Loucy (cell line): Measurements from ENCODE around the gene CDH13.
A peak's percentile ranks its signal among the peaks of the same experiment; 100 is the strongest.

Experiments
- H2AFZ ChIP-seq: fragments of 200-600 bp; sonication (generic); 2 replicates; pipeline ENCODE4 v1.6.0; 2016; ENCODE audit warnings: antibody characterized with exemption, mild to moderate bottlenecking, low read length, moderate library complexity
- H3F3A ChIP-seq: fragments of 200-600 bp; 2 replicates; pipeline ENCODE4 v1.6.0; 2016; ENCODE audit warnings: antibody characterized with exemption, low read depth, mild to moderate bottlenecking
- H3K27me3 ChIP-seq: fragments of 200-600 bp; sonication (generic); 2 replicates; pipeline ENCODE4 v1.6.1; 2014; ENCODE audit warnings: low read length, mild to moderate bottlenecking; ENCODE audit not compliant: insufficient read depth, poor library complexity, severe bottlenecking
- H3K36me3 ChIP-seq: fragments of 200-600 bp; sonication (generic); 2 replicates; pipeline ENCODE4 v1.6.1; 2016; ENCODE audit warnings: low read length; ENCODE audit not compliant: insufficient read depth
- H3K4me1 ChIP-seq: fragments of 200-600 bp; sonication (generic); 2 replicates; pipeline ENCODE4 v1.5.1; 2014; ENCODE audit warnings: low read length, mild to moderate bottlenecking; ENCODE audit not compliant: insufficient read depth, poor library complexity, severe bottlenecking
- H3K4me2 ChIP-seq: fragments of 200-600 bp; sonication (generic); 2 replicates; pipeline ENCODE4 v1.6.0; 2014; ENCODE audit warnings: antibody characterized with exemption, low read length, low read depth, mild to moderate bottlenecking; ENCODE audit not compliant: poor library complexity, severe bottlenecking
- H3K4me3 ChIP-seq: fragments of 200-600 bp; sonication (generic); 2 replicates; pipeline ENCODE4 v1.5.1; 2014; ENCODE audit warnings: low read length, mild to moderate bottlenecking, mixed read lengths; ENCODE audit not compliant: poor library complexity, severe bottlenecking
- H3K79me2 ChIP-seq: fragments of 200-600 bp; sonication (generic); 2 replicates; pipeline ENCODE4 v1.6.1; 2014; ENCODE audit warnings: low read length; ENCODE audit not compliant: insufficient read depth
- H3K9ac ChIP-seq: fragments of 200-600 bp; sonication (generic); 2 replicates; pipeline ENCODE4 v1.6.0; 2014; ENCODE audit warnings: mild to moderate bottlenecking, low read depth, low read length, moderate library complexity; ENCODE audit not compliant: poor library complexity, severe bottlenecking
- H3K9me2 ChIP-seq: fragments of 200-600 bp; sonication (generic); replicated peaks from 2 replicates; pipeline ENCODE4 v1.6.1; 2016; ENCODE audit warnings: low read depth, low read length, mixed read lengths
- H3K9me3 ChIP-seq: fragments of 200-600 bp; sonication (generic); 2 replicates; pipeline ENCODE4 v1.6.1; 2014; ENCODE audit warnings: mild to moderate bottlenecking, antibody characterized with exemption, low read length, low read depth; ENCODE audit not compliant: insufficient read depth
- H4K20me1 ChIP-seq: fragments of 200-600 bp; sonication (generic); 2 replicates; pipeline ENCODE4 v1.6.0; 2014; ENCODE audit warnings: antibody characterized with exemption, low read length, mild to moderate bottlenecking; ENCODE audit not compliant: insufficient read depth, poor library complexity, severe bottlenecking
- EZH2phosphoT487 ChIP-seq: fragments of 200-600 bp; IDR thresholded peaks from 2 replicates; pipeline ENCODE4 v1.6.1; 2018; ENCODE audit warnings: antibody characterized with exemption, mild to moderate bottlenecking, moderate library complexity, borderline replicate concordance
- TF ChIP-seq, protein P1 (sequence below): fragments of 200-600 bp; sonication (generic); conservative IDR thresholded peaks from 2 replicates; pipeline ENCODE4 v1.5.1; 2014; ENCODE audit warnings: mild to moderate bottlenecking, antibody characterized with exemption, low read length

The CDH13 gene

GRCh38 chr16:83807710-83808572, 1181.2 kb downstream of the CDH13 start, which contains the start of gene HSBP1:
HSBP1 (plus strand) TSS chr16:83807978; CDS start chr16:83808077, 99 bp downstream.
- peak within 1 kb of the TSS; percentile 84 for H2AFZ ChIP-seq
- H4K20me1 ChIP-seq, result peaks cover 31% of the 10 kb centered on the region
- peak within 1 kb of the TSS; percentile 94 for H3K4me2 ChIP-seq
- no peaks in the 10 kb centered on the region for H3K9me2 ChIP-seq
- peak within 1 kb of the TSS; percentile 92 for H3K9ac ChIP-seq
- H3K36me3 ChIP-seq, result peaks cover 6% of the 10 kb centered on the region; the same call in 1 of the 2 replicates
- no peaks in the 10 kb centered on the region for H3K27me3 ChIP-seq
- no peaks in the 10 kb centered on the region for H3K9me3 ChIP-seq
- H3K4me1 ChIP-seq, result peaks cover 23% of the 10 kb centered on the region
- H3F3A ChIP-seq, result no peaks in the 10 kb centered on the region
- H3K4me3 ChIP-seq, result peak within 1 kb of the TSS; percentile 97
- H3K79me2 ChIP-seq, result peaks cover 42% of the 10 kb centered on the region
- no peak for TF ChIP-seq EZH2phosphoT487
- TF ChIP-seq, protein P1, sequence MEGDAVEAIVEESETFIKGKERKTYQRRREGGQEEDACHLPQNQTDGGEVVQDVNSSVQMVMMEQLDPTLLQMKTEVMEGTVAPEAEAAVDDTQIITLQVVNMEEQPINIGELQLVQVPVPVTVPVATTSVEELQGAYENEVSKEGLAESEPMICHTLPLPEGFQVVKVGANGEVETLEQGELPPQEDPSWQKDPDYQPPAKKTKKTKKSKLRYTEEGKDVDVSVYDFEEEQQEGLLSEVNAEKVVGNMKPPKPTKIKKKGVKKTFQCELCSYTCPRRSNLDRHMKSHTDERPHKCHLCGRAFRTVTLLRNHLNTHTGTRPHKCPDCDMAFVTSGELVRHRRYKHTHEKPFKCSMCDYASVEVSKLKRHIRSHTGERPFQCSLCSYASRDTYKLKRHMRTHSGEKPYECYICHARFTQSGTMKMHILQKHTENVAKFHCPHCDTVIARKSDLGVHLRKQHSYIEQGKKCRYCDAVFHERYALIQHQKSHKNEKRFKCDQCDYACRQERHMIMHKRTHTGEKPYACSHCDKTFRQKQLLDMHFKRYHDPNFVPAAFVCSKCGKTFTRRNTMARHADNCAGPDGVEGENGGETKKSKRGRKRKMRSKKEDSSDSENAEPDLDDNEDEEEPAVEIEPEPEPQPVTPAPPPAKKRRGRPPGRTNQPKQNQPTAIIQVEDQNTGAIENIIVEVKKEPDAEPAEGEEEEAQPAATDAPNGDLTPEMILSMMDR, result no peak

- Histone ChIP-seq H3K36me3 (peaks cover 6% of the 10 kb centered on the region; the same call in 1 of the 2 replicates), H3K4me1 (peaks cover 23% of the 10 kb centered on the region), H2AFZ (peak overlapping the region; percentile 84), H4K20me1 (peaks cover 31% of the 10 kb centered on the region), H3K4me3 (peak overlapping the region; percentile 97), H3K79me2 (peaks cover 42% of the 10 kb centered on the region), H3K4me2 (peak overlapping the region; percentile 94), H3K9me2 (no peaks in the 10 kb centered on the region), H3K27me3 (no peaks in the 10 kb centered on the region), H3K9me3 (no peaks in the 10 kb centered on the region), H3F3A (no peaks in the 10 kb centered on the region), H3K9ac (peak overlapping the region; percentile 92)
- TF ChIP-seq EZH2phosphoT487, result no peak
- TF ChIP-seq, protein P1, result no peak
Observed at GRCh38 chr16:83808573-83809014, 1181.8 kb downstream of the CDH13 start.

DNA sequence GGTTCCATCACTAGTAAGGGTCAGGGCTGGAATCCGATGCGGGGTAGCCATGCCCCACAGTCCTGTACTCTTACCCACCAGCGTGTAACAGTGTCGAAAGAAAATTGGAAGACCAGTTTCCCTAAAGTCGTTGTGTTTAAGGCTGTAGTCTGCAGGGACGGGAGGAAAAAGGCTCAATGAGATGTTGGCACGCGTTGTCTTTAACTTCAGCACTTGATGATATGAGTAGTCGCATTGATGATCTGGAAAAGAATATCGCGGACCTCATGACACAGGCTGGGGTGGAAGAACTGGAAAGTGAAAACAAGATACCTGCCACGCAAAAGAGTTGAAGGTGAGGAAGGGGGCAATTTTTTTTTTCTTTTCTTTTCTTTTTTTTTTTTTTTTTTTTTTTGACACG, 1182.3 kb downstream of the CDH13 start:
- H3K9ac ChIP-seq, result peak overlapping the region; percentile 92
- H3K9me3 ChIP-seq, result no peaks in the 10 kb centered on the region
- H3K4me3 ChIP-seq, result peak overlapping the region; percentile 97
- TF ChIP-seq, protein P1, result no peak
- TF ChIP-seq EZH2phosphoT487, result no peak
- peaks cover 31% of the 10 kb centered on the region for H4K20me1 ChIP-seq
- H3K4me1 ChIP-seq, result peaks cover 23% of the 10 kb centered on the region
- H3K27me3 ChIP-seq, result no peaks in the 10 kb centered on the region
- no peaks in the 10 kb centered on the region for H3F3A ChIP-seq
- H3K36me3 ChIP-seq, result peaks cover 6% of the 10 kb centered on the region; the same call in 1 of the 2 replicates
- peaks cover 42% of the 10 kb centered on the region for H3K79me2 ChIP-seq
- peak overlapping the region; percentile 94 for H3K4me2 ChIP-seq
- no peaks in the 10 kb centered on the region for H3K9me2 ChIP-seq
- H2AFZ ChIP-seq, result no peak overlapping the region
